A172 (cell line): ENCODE data around the gene RPUSD4. TPM values are rescaled to one million over a fixed set of nuclear protein-coding genes. Genes with fewer than 3 reads are reported as not detected.
"Not testable (repeated sequence)": the region's sequence is repeated elsewhere in the genome, so short reads cannot be mapped to it uniquely, and the experiment has no call there.

Source experiments
- DNase-seq: peaks from one replicate; pipeline ENCODE4 v3.0.0-alpha.2; 2015; ENCODE audit warnings: low spot score
- total RNA-seq: library from RNA; depleted of rRNA; stranded (reverse); fragments of >200 nt; shearing (Covaris generic); gene quantifications from 2 replicates; pipeline ENCODE4 v1.2.3, GENCODE V29; 2014; rRNA removed

The RPUSD4 gene, protein sequence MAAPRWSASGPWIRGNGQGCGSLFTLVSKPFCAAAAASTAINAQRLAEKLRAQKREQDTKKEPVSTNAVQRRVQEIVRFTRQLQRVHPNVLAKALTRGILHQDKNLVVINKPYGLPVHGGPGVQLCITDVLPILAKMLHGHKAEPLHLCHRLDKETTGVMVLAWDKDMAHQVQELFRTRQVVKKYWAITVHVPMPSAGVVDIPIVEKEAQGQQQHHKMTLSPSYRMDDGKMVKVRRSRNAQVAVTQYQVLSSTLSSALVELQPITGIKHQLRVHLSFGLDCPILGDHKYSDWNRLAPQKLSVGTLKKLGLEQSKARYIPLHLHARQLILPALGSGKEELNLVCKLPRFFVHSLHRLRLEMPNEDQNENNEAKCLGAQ
- 12.1 and 16.8 TPM in 2 replicates for total RNA-seq

DNA sequence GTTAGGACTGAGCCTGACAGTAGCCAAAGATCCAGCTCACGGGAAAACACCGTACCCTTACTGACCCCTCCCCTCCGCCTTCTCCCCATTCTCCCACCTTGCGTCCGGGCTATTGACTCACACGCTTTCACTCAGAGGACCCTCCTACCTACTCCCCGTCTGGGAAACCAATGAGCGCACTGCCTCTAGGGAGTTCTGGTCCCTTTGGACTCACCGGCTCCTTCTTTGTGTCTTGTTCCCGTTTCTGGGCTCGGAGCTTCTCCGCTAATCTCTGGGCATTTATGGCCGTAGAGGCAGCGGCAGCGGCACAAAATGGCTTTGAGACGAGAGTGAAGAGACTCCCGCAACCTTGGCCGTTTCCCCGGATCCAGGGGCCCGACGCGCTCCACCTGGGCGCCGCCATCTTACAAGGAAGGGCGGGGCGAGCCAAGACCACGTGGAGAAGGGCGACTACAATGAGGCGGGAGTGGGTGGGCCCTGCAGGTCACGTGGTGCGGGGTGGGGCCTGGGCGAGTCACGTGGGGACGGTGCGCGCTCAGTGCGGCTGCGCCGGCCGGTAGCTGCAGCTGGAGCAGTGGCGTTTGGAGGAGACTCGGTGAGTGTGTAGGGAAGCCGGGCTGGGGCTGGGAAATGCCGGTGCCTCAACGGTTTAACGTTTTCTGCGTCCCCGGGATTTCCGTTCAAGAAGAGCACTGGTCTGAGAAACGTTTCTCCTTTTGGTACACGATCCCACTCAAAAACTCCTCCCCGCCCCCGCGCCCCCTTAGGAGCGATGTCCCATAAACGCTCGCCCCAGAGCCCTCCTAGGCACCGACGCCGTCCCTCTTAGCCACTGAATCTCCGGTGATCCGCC is at the start of gene RPUSD4, which contains the start of gene FAM118B:
TSS of gene RPUSD4 (minus strand) at position 415 of the 853 bp plus-strand sequence. CDS start at position 403, 12 bp downstream.
TSS of gene FAM118B (plus strand) at position 547 of the 853 bp plus-strand sequence. CDS start 23,220 bp downstream, outside the sequence.
- peak; percentile 80 for DNase-seq

DNA sequence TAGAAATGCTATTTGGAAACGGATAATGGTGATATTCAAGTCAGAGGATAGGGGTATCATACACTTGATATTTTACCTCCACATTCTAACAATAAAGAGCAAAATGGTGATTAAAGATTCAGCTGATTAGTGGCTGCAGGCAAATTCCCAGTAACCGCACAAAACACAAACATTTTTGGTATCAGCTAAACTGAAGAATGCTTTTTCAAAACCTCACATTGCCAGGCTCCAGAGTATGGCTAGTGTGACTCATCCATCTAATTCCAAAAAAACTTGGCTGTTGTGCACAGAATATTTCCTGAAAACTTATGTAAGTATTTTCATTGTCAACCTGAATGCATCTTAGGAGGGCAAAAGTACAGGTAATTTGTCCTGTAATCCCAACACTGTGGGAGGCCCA is 46.3 kb upstream of the RPUSD4 start:
- peak; percentile 40 for DNase-seq

DNA sequence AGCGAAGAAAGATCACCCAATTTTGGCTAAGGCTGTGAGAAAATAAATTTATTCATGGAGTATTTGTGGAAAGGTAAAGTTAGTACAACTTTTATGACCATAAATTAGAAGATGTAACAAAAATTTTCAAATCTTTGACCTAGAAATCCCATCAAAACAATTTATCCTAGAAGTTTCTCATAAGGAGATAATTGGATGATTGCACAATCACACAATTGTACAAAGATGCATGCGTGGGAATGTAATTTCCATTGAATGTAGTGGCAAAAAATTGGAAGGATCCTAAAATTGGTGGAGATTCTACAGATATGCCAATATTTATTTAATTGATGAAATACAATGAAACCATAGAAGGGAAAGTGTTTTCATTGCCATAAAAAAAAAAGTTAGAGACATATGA is 45.7 kb upstream of the RPUSD4 start:
- no peak for DNase-seq

DNA sequence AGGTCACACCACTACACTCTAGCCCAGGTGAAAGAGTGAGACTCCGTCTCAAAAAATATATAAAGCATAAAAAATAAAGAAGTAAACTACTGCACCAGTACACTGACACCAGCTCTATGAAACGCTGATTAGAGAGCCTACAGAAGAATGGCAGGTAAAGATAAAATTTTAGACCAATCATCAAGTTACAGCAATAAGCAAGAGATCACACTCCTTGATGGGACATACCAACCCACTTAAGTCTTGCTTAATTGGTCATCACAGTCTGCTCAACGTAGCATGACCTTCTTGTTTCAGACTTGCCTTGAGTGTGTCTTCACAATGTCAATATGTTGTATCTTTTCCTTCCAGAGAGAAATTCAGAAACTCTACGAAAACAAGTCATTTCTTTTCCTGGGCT is 44.8 kb upstream of the RPUSD4 start:
- no peak for DNase-seq

DNA sequence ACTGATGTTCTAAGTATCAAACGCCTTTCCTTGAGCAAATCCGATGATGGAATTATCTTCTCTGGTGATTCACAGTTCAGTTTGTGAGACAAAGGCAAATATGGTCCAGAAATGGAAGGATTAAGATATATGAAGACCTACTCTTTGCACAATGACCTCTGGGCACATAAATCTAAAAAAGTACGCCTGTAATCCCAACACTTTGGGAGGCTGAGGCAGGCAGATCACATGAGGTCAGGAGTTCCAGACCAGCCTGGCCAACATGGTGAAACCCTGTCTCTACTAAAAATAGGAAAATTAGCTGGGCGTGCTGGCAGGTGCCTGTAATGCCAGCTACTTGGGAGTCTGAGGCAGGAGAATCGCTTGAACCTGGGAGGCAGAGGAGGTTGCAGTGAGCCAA is 44.1 kb upstream of the RPUSD4 start:
- not testable (repeated sequence) for DNase-seq

DNA sequence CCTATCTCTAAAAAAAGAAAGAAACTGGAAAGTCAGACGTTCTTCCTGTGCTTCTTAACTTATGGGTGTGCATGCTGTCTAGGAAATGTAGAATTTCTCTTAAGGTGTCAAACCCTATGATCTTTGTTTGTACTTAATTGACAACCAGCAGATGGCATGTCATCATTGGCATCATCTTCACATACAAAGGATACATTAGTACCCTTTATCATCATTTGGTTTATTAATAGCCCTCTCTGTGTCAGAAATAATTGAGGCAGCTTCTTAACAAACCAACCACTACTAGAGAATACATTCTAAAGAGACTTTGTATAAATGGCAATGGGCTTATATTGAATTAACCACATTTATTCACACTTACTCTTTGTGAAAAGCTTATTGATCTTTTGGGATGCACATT is 43.4 kb upstream of the RPUSD4 start:
- DNase-seq, result no peak

DNA sequence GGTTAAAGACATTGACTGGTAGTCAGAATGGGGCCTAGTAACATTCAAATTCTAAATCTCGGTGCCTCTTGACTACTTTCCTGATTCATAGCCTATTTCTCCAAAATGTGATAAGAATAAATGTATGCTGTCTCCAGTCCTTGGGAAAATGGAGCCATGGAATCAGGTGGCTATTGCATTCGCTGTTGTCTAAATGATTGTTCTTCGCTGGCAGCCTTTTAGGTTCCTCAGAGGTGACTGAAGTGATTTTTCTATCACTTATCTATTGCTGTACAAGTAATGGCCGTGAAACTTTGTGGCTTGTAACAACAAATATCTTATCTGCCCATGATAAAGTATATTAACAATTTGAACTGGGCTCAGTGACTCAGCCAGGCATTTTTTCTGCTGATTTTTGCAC is 41.8 kb upstream of the RPUSD4 start:
- no peak for DNase-seq

DNA sequence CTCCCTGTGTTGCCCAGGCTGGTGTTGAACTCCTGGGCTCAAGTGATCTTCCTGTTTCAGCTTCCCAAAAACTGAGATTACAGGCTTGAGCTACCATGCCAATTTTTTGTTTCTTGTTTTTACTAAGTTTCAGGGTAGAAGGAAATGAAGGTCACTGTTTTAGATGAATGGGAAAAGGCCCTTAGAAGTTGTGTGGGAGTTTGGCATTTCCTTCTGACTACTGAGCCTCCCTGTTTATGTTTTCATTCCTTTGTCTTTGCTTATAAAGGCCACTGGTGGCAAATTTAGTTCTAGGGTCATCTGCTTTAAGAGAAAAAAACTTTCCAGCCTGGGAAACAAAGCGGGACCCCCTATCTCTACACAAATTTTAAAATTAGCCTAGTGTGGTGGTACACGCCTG is 35.2 kb upstream of the RPUSD4 start:
- DNase-seq, result no peak

DNA sequence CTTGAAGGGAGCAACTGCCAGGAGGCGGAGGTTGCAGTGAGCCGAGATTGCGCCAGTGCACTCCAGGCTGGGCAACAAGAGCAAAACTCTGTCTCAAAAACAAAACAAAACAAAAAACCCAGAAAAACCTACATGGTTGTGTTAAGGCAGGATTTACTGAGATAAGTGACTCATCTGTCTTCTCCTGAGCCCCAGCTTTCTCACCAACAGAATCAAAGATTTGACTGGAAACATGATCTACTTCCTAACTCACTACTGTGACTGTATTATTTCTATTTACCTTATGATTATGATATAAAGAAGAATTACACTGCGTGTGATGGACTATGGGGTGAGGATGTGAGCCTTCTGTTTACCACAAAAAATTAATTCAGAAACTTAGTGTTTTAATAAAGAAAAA is 21.9 kb upstream of the RPUSD4 start:
- no peak for DNase-seq

DNA sequence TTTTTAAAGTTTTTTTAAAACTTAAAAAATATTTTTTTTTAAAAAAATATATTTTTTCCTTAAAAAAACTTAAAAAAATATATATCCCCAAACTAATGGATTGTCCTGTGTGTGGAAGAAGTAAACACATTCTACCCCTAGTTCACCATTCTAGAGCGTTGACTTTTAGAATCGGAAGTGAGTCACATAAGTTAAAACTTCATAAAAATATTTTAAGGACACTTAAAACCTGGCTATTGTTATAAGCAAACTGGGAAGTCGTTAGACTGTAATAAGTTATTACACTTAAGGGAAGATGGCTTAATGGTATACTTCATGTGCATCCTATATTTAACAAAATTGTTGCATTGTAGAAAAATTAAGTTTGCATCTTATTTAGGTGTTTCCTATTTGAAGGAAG is 21.2 kb upstream of the RPUSD4 start:
- no peak for DNase-seq

DNA sequence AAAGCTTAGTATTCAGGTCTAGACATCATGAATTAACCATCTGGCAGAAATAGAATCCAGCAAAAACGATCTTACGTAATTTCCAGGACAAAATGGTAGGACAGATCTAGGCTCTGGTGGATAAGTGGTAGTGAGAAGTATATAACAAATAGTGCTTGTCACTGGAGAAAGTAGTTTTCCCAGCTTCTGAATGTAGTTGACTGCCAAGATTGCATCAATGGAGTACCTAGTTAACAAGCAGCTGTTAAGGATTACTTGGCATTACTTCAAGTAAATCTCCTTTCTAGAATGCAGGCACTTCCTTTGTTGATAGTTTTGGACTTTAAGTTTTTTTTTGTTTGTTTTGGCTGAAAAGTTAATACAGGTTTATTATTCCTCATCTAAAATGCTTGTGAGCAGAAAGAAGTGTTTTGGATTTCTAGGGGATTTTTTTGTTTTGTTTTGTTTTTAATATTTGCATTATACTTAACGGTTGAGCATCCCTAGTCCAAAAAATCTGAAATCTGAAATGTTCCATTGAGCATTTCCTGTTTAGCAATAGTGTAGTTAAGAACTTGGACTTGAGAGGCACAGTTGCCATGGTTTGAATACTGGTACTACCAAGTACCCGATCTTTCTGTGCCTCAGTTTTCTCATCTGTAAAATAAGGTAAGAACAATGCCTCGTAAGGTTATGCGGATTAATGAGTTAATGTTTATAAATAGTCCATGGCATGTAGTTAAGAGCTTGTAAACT is 20.4 kb upstream of the RPUSD4 start:
- DNase-seq, result no peak

DNA sequence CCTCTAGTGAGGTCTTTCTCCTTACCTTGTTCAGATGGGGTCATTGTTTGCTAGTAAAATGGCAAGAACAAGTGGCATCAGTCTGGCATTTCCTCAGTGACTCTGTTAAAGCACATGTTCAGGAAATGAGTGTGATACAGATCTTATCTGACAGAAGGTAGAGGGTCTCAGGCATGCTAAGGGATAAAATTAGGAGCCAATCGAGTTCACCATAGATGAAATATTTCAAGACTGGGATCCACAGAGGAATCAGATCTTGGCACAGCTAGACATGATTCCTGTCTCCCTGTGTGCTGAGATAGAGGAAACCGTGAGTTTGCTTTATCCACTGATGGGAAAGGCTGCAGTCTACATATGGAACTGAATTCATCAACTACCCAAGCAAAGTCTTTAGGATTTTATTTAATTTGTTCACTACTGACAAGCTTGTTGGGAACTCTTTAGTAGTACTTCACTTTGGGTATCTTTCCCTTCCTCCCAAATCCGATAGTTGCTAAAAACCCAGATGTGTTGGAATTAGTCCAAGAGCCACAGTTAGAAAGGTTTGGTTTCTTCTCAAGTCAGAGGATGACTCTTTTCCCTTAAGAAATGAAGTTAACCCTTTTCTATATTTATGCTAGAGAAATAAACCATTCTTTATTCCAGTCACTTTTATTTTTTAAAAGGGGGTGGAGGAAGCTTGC is 18.5 kb upstream of the RPUSD4 start:
- no peak for DNase-seq

DNA sequence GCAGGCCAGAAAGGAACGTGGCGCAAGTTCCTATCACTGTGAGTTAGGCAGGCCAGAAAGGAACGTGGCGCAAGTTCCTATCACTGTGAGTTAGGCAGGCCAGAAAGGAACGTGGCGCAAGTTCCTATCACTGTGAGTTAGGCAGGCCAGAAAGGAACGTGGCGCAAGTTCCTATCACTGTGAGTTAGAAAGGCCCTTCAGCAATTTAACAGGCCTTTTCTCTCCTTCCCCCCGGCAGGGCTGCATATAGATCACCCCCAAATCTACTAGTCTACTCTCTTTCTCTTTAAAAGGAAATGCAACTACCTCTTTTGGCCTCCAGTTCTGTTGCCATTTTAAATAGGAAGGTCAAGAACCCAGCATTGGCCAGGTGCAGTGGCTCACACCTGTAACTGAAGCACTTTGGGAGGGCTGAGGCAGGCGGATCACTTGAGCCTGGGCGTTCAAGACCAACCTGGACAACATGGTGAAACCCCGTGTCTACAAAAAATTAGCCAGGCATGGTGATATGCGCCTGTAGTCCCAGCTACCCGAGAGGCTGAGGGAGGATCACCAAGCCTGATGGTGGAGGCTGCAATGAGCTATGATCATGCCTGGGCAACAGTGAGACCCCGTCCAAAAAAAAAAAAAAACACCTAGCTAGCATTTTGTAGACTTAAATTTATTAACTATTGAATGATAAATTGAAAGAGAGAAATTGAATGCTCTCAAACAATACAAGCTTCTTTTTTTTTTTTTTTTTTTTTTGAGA is 15.1 kb upstream of the RPUSD4 start:
- DNase-seq, result no peak

DNA sequence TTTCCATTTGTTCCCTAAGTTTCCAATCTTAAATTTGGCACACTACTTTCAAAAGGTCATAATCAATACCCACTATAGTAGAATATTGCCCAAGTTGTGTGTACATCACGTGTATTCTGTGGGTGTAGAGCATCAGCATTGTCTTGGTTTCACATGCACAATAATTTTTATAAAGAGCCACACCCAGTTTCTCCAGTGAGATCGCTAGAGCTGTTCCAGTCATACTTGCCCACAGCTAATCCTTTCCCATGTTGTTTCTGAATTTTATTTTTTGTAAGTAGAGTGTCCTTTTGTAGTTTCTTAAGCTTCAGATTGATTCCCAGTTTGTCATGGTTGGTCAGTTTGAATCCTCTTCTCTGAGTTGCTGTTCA is 13.8 kb upstream of the RPUSD4 start:
- DNase-seq, result no peak

DNA sequence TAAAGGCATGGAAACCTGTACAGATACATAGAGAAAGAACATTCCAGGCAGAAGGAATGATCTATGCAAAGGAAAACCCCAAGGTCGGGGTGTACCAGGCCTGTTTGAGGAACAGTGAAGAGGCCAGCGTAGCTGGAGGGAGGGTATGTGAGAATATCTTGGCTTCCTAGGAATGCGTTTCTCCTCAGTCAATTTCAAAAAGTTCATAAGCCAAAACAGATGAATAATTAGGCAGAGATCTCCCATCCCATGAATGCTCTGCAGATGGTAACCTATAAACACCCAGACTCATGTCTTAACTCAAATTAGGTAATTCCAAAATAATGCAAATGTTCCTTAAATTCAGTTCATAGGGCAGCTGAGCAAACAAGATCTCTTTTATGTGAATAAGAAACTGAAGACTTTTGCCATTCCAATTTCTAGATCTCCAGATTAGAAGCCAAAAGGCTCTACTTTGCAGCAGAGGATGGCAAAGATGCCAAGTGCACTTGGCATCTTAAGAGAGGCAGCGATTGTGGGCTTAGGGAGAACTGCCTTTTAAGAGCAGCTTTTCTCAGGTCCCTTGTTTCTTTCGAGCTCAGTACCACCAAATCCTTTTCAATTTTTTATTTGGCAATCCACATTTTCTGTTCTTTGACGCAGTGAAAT is 13.3 kb upstream of the RPUSD4 start:
- DNase-seq, result no peak

DNA sequence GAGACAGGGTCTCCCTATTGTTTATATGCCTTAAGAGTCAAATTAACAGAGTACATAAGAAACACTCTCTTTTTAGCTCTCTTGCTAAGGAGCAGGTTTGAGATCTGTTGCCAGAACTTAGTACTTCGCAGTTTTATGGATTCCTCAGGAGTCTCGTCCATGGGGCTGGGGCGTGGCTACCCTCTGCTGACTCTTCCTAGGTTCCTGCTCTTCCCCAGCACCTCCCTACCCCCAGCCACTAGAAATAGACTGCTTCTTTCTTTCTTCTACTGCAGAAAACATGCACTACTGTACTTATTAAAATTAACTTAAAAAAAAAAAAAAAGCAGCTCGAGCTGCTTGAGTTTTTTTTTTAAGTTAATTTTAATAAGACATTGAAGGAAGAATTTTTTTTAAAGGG is 8.1 kb upstream of the RPUSD4 start:
- DNase-seq, result no peak

DNA sequence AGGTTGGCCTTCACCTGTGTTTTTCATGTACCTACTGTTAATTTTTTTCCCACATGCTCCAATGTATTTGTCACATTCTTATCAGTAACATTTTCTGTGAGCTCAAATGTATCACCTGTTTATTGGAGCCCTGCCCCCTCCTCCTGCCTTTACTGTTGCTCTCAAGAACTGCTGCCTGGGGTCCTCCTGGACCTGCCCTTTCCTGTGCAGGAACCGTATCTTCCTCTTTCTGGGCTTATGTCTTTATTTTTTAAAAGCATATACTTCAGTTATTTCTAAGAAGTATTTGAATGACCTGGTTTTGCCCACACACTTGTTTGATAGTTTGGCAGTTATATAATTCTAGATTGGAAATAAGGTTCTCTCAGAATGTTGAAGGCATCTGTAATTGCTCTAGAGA is 6.0 kb upstream of the RPUSD4 start:
- DNase-seq, result no peak

DNA sequence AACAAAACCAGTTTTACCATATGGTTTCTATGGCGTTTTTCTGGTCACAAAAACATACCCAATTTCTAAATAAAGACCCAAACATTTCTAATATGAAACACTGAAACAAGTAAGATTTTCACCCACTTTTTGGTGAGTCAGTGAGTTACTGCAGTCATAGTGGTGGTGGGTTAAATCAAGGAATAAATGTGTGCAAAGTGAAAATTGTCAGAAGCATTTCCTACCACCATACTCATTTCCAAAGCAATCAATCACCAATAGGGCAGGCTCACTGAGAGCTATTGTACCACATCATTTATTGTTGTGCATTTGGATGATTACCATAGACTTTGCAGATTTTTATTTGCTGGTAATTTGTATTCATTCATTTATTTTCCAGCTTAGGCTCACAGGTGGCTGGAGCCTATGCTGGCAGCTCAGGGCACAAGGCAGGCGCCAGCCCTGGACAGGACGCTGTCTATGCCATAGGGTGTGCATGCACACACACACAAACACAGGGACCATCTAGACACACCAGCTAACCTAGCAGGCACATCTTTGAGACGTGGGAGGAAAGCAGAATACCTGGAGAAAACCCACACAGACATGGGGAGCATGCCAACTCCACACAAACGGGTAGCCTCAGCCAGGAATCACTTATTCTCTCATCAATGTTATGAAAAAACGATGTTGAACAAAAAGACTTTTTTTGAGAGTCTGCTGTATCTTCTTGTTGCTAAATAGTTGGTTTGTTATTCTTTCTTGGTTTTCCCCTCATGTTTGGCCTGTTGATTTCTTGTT is 5.3 kb upstream of the RPUSD4 start:
- DNase-seq, result no peak

DNA sequence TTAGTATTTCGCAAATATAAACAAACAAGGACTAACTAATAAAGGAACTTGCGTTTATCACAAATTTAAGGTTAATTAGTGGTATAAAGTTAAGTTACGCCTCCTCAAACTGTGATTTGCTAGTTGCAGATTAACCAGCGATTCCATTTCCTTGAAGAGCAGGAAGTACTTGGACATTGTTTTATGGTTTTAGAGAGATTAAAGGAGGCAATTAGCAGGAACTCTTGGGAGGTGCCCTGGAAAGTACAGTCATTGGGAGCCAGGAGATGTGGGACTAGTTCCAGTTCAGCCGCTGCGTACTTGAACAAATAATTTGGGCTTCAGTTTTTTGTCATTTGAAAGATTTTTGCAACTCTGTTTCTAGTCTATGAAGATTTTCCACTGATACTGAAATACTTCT is 3.4 kb upstream of the RPUSD4 start:
- no peak for DNase-seq

DNA sequence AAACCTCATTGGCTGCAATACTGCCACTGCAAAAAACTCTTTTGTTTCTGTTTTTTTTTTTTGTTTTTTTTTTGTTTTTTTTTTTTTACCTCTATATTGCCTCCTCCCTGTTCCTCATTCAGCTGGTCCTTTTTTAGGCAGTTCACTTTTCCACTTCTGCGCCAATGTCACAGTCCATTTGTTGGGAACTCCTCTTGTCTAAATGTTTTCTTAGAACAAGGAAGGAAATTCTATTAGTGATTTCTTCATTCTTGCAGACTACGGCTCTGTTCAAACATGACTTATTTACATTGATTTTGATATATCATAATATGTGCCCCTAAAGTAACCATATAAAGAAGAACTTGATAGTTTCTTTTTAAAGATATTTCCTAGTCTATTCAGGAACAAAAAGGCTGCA is 3.0 kb upstream of the RPUSD4 start:
- no peak for DNase-seq
